ENCODE measurements around the gene PTPRD.

The PTPRD gene

GRCh38 chr9:8779478-8779877, 1833.3 kb downstream of the PTPRD start:
- H3F3A ChIP-seq (ENCODE audit: low read depth), result no peaks in the 10 kb centered on the region
- TF ChIP-seq EZH2phosphoT487 (IDR thresholded peaks at IDR 0.05; ENCODE audit: borderline replicate concordance) (no peak), CTCF (conservative IDR thresholded peaks at IDR 0.05; ENCODE audit: low read length) (no peak)
- no peak overlapping the region for H3K4me3 ChIP-seq (ENCODE audit: low read length, poor library complexity, severe bottlenecking)
- H3K9me2 ChIP-seq (replicated peaks; ENCODE audit: low read depth, low read length), result no peaks in the 10 kb centered on the region
- H3K27me3 ChIP-seq (ENCODE audit: insufficient read depth, low read length, poor library complexity, severe bottlenecking), result no peaks in the 10 kb centered on the region
- H3K9me3 ChIP-seq (ENCODE audit: insufficient read depth, low read depth, low read length), result no peaks in the 10 kb centered on the region
- no peak overlapping the region for H3K9ac ChIP-seq (ENCODE audit: low read depth, low read length, poor library complexity, severe bottlenecking)
- H3K79me2 ChIP-seq (ENCODE audit: insufficient read depth, low read length), result peaks cover 94% of the 10 kb centered on the region
- H4K20me1 ChIP-seq (ENCODE audit: insufficient read depth, low read length, poor library complexity, severe bottlenecking), result peaks cover 30% of the 10 kb centered on the region
- no peak overlapping the region for H3K4me2 ChIP-seq (ENCODE audit: low read depth, low read length, poor library complexity, severe bottlenecking)
- H3K36me3 ChIP-seq (ENCODE audit: insufficient read depth, low read length), result peaks cover 16% of the 10 kb centered on the region; the same call in 1 of the 2 replicates
- peaks cover 9% of the 10 kb centered on the region for H3K4me1 ChIP-seq (ENCODE audit: insufficient read depth, low read length, poor library complexity, severe bottlenecking)
- no peak overlapping the region for H2AFZ ChIP-seq (ENCODE audit: low read length)

- Histone ChIP-seq H3K9ac (ENCODE audit: low read depth, low read length, poor library complexity, severe bottlenecking) (no peak overlapping the region), H3K36me3 (ENCODE audit: insufficient read depth, low read length) (peaks cover 7% of the 10 kb centered on the region; the same call in 1 of the 2 replicates), H3F3A (ENCODE audit: low read depth) (no peaks in the 10 kb centered on the region), H3K4me1 (ENCODE audit: insufficient read depth, low read length, poor library complexity, severe bottlenecking) (peaks cover 15% of the 10 kb centered on the region), H3K4me3 (ENCODE audit: low read length, poor library complexity, severe bottlenecking) (no peak overlapping the region), H3K4me2 (ENCODE audit: low read depth, low read length, poor library complexity, severe bottlenecking) (no peak overlapping the region), H3K9me3 (ENCODE audit: insufficient read depth, low read depth, low read length) (no peaks in the 10 kb centered on the region), H3K27me3 (ENCODE audit: insufficient read depth, low read length, poor library complexity, severe bottlenecking) (no peaks in the 10 kb centered on the region), H2AFZ (ENCODE audit: low read length) (no peak overlapping the region), H3K9me2 (replicated peaks; ENCODE audit: low read depth, low read length) (no peaks in the 10 kb centered on the region), H3K79me2 (ENCODE audit: insufficient read depth, low read length) (peaks cover 91% of the 10 kb centered on the region), H4K20me1 (ENCODE audit: insufficient read depth, low read length, poor library complexity, severe bottlenecking) (peaks cover 28% of the 10 kb centered on the region)
- TF ChIP-seq EZH2phosphoT487 (IDR thresholded peaks at IDR 0.05; ENCODE audit: borderline replicate concordance) (no peak), CTCF (conservative IDR thresholded peaks at IDR 0.05; ENCODE audit: low read length) (no peak)
These were observed 1834.4 kb downstream of the PTPRD start for GRCh38 chr9:8778356-8778755.

- Histone ChIP-seq H3K4me3 (ENCODE audit: low read length, poor library complexity, severe bottlenecking) (no peak overlapping the region), H3F3A (ENCODE audit: low read depth) (no peaks in the 10 kb centered on the region), H2AFZ (ENCODE audit: low read length) (no peak overlapping the region), H3K9me2 (replicated peaks; ENCODE audit: low read depth, low read length) (no peaks in the 10 kb centered on the region), H3K27me3 (ENCODE audit: insufficient read depth, low read length, poor library complexity, severe bottlenecking) (no peaks in the 10 kb centered on the region), H4K20me1 (ENCODE audit: insufficient read depth, low read length, poor library complexity, severe bottlenecking) (peaks cover 14% of the 10 kb centered on the region), H3K9ac (ENCODE audit: low read depth, low read length, poor library complexity, severe bottlenecking) (no peak overlapping the region), H3K4me2 (ENCODE audit: low read depth, low read length, poor library complexity, severe bottlenecking) (no peak overlapping the region), H3K9me3 (ENCODE audit: insufficient read depth, low read depth, low read length) (no peaks in the 10 kb centered on the region), H3K36me3 (ENCODE audit: insufficient read depth, low read length) (peaks cover 4% of the 10 kb centered on the region; the same call in 1 of the 2 replicates), H3K4me1 (ENCODE audit: insufficient read depth, low read length, poor library complexity, severe bottlenecking) (peaks cover 10% of the 10 kb centered on the region), H3K79me2 (ENCODE audit: insufficient read depth, low read length) (peaks cover 83% of the 10 kb centered on the region)
- no peak for TF ChIP-seq CTCF (conservative IDR thresholded peaks at IDR 0.05; ENCODE audit: low read length)
- no peak for TF ChIP-seq EZH2phosphoT487 (IDR thresholded peaks at IDR 0.05; ENCODE audit: borderline replicate concordance)
These were observed 1840.5 kb downstream of the PTPRD start for GRCh38 chr9:8772302-8772701.

Measured in Loucy (cell line).